ENCODE data around the gene HAUS8.

GRCh38 chr19:17107546-17108452 is 32.5 kb upstream of the HAUS8 start:
- TF ChIP-seq CTCF (conservative IDR thresholded peaks at IDR 0.05; ENCODE audit: low read depth, low read length) (no peak), EZH2 (IDR thresholded peaks at IDR 0.05; ENCODE audit: borderline replicate concordance, low read depth, low read length, poor library complexity, severe bottlenecking) (no peak)

Data from A673 (cell line).